Calu3 (cell line): Measurements from ENCODE around the gene SLC15A1. TPM values are rescaled to one million over a fixed set of nuclear protein-coding genes. Genes with fewer than 3 reads are reported as not detected.

Experiments
- BruUV-seq: library from RNA; stranded (reverse); fragments of 400-500 nt; replicated peaks from 2 replicates; lab custom pipeline; 2021; lab: Mats Ljungman, UMichigan
- CTCF ChIA-PET: fragments of 300-600 bp; sonication (Branson Sonifier 250); formaldehyde crosslinking; loops from one replicate; lab custom pipeline; 2022; ENCODE audit warnings: antibody characterized with exemption; lab: Charles Lee
- DNase-seq: peaks from one replicate; pipeline ENCODE4 v3.0.0; 2022
- H3K27ac Mint-ChIP-seq: one replicate; pipeline ENCODE4 v1.8.0; 2022; ENCODE audit warnings: mixed read lengths; ENCODE audit not compliant: unreplicated experiment
- H3K27me3 Mint-ChIP-seq: one replicate; pipeline ENCODE4 v1.8.0; 2022; ENCODE audit warnings: mixed read lengths; ENCODE audit not compliant: unreplicated experiment
- H3K36me3 Mint-ChIP-seq: one replicate; pipeline ENCODE4 v1.8.0; 2022; ENCODE audit warnings: mild to moderate bottlenecking, moderate library complexity, mixed read lengths; ENCODE audit not compliant: insufficient read depth, unreplicated experiment
- H3K4me1 Mint-ChIP-seq: one replicate; pipeline ENCODE4 v1.8.0; 2022; ENCODE audit warnings: mild to moderate bottlenecking, low read depth, mixed read lengths; ENCODE audit not compliant: unreplicated experiment
- H3K4me3 Mint-ChIP-seq: one replicate; pipeline ENCODE4 v1.8.0; 2022; ENCODE audit warnings: mild to moderate bottlenecking, low read depth, moderate library complexity, mixed read lengths; ENCODE audit not compliant: unreplicated experiment
- H3K9me3 Mint-ChIP-seq: one replicate; pipeline ENCODE4 v1.8.0; 2022; ENCODE audit warnings: low read depth, mixed read lengths; ENCODE audit not compliant: unreplicated experiment
- intact Hi-C: fragments of 100-400 bp; cut with micrococcal nuclease; formaldehyde crosslinking; loops from one replicate; pipeline ENCODE4 v1.10.0; 2022; ENCODE audit not compliant: unreplicated experiment
- total RNA-seq: library from RNA; stranded (reverse); gene quantifications from 2 replicates; pipeline ENCODE4 v1.2.3, GENCODE V29; 2022
- TF ChIP-seq, protein P1 (sequence below): fragments of 200-600 bp; IDR thresholded peaks from one replicate; pipeline ENCODE4 v1.8.0; 2022; ENCODE audit warnings: antibody characterized with exemption; ENCODE audit not compliant: unreplicated experiment

Gene SLC15A1
- total RNA-seq, 1 experiment from 2014 or later, result 0.99 TPM

DNA sequence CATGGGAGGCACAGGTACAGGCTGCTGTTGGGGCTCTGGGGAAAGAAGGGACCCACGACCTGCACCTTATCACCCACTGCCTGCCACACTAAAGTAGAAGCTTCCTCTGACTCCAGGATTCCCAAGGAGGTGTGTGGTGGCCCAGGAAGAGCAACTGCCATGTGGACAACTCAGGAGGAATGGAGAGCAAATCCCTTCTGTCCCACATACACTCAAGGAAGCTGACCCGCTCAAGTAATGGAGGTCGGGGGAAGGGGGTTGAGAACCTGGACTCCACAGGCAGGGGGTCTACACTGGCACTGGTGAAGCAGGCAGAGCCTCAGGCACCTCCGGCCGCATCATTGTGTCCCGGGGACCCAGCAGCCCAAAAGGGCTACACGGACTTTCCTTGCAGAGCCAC is 29.4 kb upstream of the SLC15A1 start:
- CTCF ChIA-PET, result no interaction called here
- Mint-ChIP-seq H3K4me1 (no peaks in the 10 kb centered on the region), H3K4me3 (no peak overlapping the region), H3K27me3 (peaks cover 3% of the 10 kb centered on the region), H3K9me3 (no peaks in the 10 kb centered on the region), H3K27ac (no peak overlapping the region), H3K36me3 (no peaks in the 10 kb centered on the region)
- TF ChIP-seq, protein P1, sequence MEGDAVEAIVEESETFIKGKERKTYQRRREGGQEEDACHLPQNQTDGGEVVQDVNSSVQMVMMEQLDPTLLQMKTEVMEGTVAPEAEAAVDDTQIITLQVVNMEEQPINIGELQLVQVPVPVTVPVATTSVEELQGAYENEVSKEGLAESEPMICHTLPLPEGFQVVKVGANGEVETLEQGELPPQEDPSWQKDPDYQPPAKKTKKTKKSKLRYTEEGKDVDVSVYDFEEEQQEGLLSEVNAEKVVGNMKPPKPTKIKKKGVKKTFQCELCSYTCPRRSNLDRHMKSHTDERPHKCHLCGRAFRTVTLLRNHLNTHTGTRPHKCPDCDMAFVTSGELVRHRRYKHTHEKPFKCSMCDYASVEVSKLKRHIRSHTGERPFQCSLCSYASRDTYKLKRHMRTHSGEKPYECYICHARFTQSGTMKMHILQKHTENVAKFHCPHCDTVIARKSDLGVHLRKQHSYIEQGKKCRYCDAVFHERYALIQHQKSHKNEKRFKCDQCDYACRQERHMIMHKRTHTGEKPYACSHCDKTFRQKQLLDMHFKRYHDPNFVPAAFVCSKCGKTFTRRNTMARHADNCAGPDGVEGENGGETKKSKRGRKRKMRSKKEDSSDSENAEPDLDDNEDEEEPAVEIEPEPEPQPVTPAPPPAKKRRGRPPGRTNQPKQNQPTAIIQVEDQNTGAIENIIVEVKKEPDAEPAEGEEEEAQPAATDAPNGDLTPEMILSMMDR, result no peak
- intact Hi-C loops, result no loop called here
- no peak for DNase-seq
- BruUV-seq, result no TSS peak

GRCh38 chr13:98781470-98781869 is 29.0 kb upstream of the SLC15A1 start:
- H3K36me3 Mint-ChIP-seq, result no peaks in the 10 kb centered on the region
- no TSS peak for BruUV-seq
- TF ChIP-seq, protein P1, result no peak
- H3K4me1 Mint-ChIP-seq, result no peaks in the 10 kb centered on the region
- no peak overlapping the region for H3K4me3 Mint-ChIP-seq
- intact Hi-C loops, result no loop called here
- no peaks in the 10 kb centered on the region for H3K9me3 Mint-ChIP-seq
- H3K27me3 Mint-ChIP-seq, result no peaks in the 10 kb centered on the region
- H3K27ac Mint-ChIP-seq, result no peak overlapping the region
- CTCF ChIA-PET, result no interaction called here
- DNase-seq, result no peak

DNA sequence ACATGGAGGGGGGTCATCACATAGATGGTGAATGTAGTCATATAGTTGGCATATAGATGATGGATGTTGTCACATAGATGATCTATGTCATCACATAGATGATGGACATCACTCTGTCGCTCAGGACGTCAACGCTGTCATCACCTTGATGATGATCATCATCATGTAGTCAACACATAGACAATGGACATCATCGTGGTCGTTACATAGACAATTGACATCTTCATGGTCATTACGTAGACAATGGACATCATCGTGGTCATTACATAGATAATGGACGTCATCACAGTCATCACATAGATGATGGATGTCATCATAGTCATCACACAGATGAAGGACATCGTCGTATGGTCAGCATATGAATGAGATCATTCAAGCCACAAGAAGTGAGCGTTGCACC is 28.6 kb upstream of the SLC15A1 start:
- CTCF ChIA-PET, result no interaction called here
- no peak overlapping the region for H3K27ac Mint-ChIP-seq
- TF ChIP-seq, protein P1, result no peak
- H3K27me3 Mint-ChIP-seq, result no peaks in the 10 kb centered on the region
- H3K4me1 Mint-ChIP-seq, result no peaks in the 10 kb centered on the region
- BruUV-seq, result no TSS peak
- no peak overlapping the region for H3K4me3 Mint-ChIP-seq
- no peaks in the 10 kb centered on the region for H3K9me3 Mint-ChIP-seq
- no peak for DNase-seq
- no peaks in the 10 kb centered on the region for H3K36me3 Mint-ChIP-seq
- intact Hi-C loops, result no loop called here

DNA sequence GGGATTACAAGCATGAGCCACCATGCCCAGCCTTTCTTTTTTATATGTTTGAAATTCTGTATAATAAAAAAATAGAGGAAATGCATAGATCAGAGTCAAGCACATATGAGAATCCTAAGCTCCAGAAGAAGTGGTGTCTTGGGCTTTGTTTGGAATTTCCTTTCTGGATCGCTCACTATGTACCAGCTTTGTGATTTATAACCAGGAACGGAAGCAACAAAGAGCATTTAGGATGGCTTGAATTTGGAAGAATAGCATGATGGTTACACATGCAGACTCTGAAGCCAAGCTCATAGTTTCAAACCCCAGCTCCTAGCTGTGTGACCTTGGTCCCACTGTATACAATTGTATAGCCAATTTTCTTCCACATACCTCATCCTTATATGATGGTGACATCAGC is 28.0 kb upstream of the SLC15A1 start:
- TF ChIP-seq, protein P1, result no peak
- CTCF ChIA-PET, result no interaction called here

DNA sequence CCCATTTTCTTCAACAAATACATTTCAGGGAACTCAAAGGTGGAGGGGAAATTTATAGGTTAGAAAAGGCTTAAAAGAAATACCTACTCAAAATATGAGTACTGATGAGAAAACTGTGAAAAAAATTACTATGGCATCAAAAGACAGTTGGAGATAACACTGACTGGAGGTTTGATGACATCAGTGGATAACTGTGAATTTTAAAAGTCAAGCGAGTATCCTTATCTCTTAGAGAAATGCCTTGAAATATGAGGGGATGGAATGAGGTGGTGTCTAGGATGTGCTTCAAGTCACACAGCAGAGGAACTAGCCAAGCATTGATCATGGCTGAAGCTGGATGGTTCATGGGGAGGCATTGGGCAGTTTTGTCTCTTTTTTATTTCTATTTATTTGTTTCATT is 27.2 kb upstream of the SLC15A1 start:
- BruUV-seq, result no TSS peak
- no peak overlapping the region for H3K4me3 Mint-ChIP-seq
- intact Hi-C loops, result no loop called here
- H3K27me3 Mint-ChIP-seq, result no peaks in the 10 kb centered on the region
- DNase-seq, result no peak
- H3K36me3 Mint-ChIP-seq, result no peaks in the 10 kb centered on the region
- H3K9me3 Mint-ChIP-seq, result no peaks in the 10 kb centered on the region
- H3K4me1 Mint-ChIP-seq, result no peaks in the 10 kb centered on the region
- H3K27ac Mint-ChIP-seq, result no peak overlapping the region
- TF ChIP-seq, protein P1, result no peak
- CTCF ChIA-PET, result no interaction called here

More for the DNA sequence above, 28.0 kb upstream of the SLC15A1 start:
- H3K4me3 Mint-ChIP-seq, result no peak overlapping the region
- no peak for DNase-seq
- H3K9me3 Mint-ChIP-seq, result no peaks in the 10 kb centered on the region
- no peaks in the 10 kb centered on the region for H3K4me1 Mint-ChIP-seq
- BruUV-seq, result no TSS peak
- H3K36me3 Mint-ChIP-seq, result no peaks in the 10 kb centered on the region
- intact Hi-C loops, result no loop called here
- H3K27me3 Mint-ChIP-seq, result no peaks in the 10 kb centered on the region
- H3K27ac Mint-ChIP-seq, result no peak overlapping the region
